OCI-LY1 (cell line): Measurements from ENCODE around the gene NKIRAS1.

Source experiments
- H2AFZ ChIP-seq: fragments of 200-600 bp; sonication (generic), shearing (Covaris generic); 2 replicates; pipeline ENCODE4 v1.6.0; 2014; ENCODE audit warnings: antibody characterized with exemption, mild to moderate bottlenecking, low read length
- H3F3A ChIP-seq: fragments of 200-600 bp; sonication (generic), shearing (Covaris generic); 2 replicates; pipeline ENCODE4 v1.6.0; 2014; ENCODE audit warnings: mild to moderate bottlenecking, antibody characterized with exemption, low read length, moderate library complexity; ENCODE audit not compliant: insufficient read depth
- H3K27ac ChIP-seq: fragments of 200-600 bp; sonication (generic); 2 replicates; pipeline ENCODE4 v1.5.1; 2014; ENCODE audit warnings: low read length, mixed run types, mild to moderate bottlenecking, low read depth; ENCODE audit not compliant: poor library complexity, severe bottlenecking
- H3K27me3 ChIP-seq: fragments of 200-600 bp; sonication (generic); 2 replicates; pipeline ENCODE4 v1.6.0; 2014; ENCODE audit warnings: antibody characterized with exemption, mild to moderate bottlenecking, low read length, moderate library complexity; ENCODE audit not compliant: insufficient read depth
- H3K36me3 ChIP-seq: fragments of 200-600 bp; sonication (generic); 2 replicates; pipeline ENCODE4 v1.6.1; 2014; ENCODE audit warnings: mild to moderate bottlenecking, antibody characterized with exemption, low read length, moderate library complexity, mixed read lengths; ENCODE audit not compliant: insufficient read depth
- H3K4me1 ChIP-seq: fragments of 200-600 bp; sonication (generic); 2 replicates; pipeline ENCODE4 v1.5.1; 2014; ENCODE audit warnings: mild to moderate bottlenecking, low read length, moderate library complexity; ENCODE audit not compliant: insufficient read depth, severe bottlenecking
- H3K4me2 ChIP-seq: fragments of 200-600 bp; sonication (generic), shearing (Covaris generic); 2 replicates; pipeline ENCODE4 v1.6.1; 2014; ENCODE audit warnings: low read length
- H3K4me3 ChIP-seq: fragments of 200-600 bp; sonication (generic); 2 replicates; pipeline ENCODE4 v1.5.1; 2014; ENCODE audit warnings: low read length, low read depth, mild to moderate bottlenecking, mixed read lengths; ENCODE audit not compliant: poor library complexity, severe bottlenecking
- H3K79me2 ChIP-seq: fragments of 200-600 bp; shearing (Covaris generic); 2 replicates; pipeline ENCODE4 v1.6.1; 2016; ENCODE audit warnings: mixed run types, low read length, mixed read lengths; ENCODE audit not compliant: insufficient read depth
- H3K9ac ChIP-seq: fragments of 200-600 bp; sonication (generic), shearing (Covaris generic); 2 replicates; pipeline ENCODE4 v1.6.1; 2014; ENCODE audit warnings: mild to moderate bottlenecking, low read length, mixed read lengths
- H3K9me2 ChIP-seq: fragments of 200-600 bp; sonication (generic), shearing (Covaris generic); 2 replicates; pipeline ENCODE4 v1.6.1; 2014; ENCODE audit warnings: low read depth, mild to moderate bottlenecking, low read length, mixed read lengths
- H3K9me3 ChIP-seq: fragments of 200-600 bp; shearing (Covaris generic); 2 replicates; pipeline ENCODE4 v1.6.1; 2014; ENCODE audit warnings: low read length, mixed read lengths
- H4K20me1 ChIP-seq: fragments of 200-600 bp; sonication (generic), shearing (Covaris generic); 2 replicates; pipeline ENCODE4 v1.6.0; 2016; ENCODE audit warnings: mild to moderate bottlenecking, low read length; ENCODE audit not compliant: insufficient read depth
- EZH2 ChIP-seq: fragments of 200-600 bp; sonication (generic), shearing (Covaris generic); IDR thresholded peaks from 2 replicates; pipeline ENCODE4 v1.8.0; 2017; ENCODE audit warnings: borderline replicate concordance, mixed run types, mild to moderate bottlenecking, antibody characterized with exemption, low read length, moderate library complexity, mixed read lengths
- TF ChIP-seq, protein P1 (sequence below): fragments of 200-600 bp; sonication (generic), shearing (Covaris generic); IDR thresholded peaks from 2 replicates; pipeline ENCODE4 v1.5.1; 2017; ENCODE audit warnings: mild to moderate bottlenecking, antibody characterized with exemption, low read length, moderate library complexity, mixed read lengths

Gene NKIRAS1

DNA sequence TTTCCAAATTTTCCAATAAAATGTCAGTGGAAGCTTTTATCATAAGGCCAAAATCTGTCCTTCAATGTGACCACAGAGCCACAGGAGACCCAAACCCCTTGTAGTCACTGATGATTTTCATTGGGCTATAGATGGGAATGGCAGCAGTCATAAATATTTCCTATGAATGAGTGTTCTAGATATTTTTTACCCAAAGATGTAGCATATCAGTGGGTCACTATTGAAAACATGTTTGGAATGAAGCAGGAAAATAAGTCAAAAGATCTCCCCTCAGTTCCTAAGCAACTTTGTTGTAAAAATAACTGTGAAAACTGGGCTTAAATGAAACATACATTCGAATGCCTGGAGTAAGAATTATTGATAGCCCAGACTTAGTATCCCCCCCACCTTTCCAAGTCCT is 49.0 kb downstream of the NKIRAS1 start:
- TF ChIP-seq, protein P1, sequence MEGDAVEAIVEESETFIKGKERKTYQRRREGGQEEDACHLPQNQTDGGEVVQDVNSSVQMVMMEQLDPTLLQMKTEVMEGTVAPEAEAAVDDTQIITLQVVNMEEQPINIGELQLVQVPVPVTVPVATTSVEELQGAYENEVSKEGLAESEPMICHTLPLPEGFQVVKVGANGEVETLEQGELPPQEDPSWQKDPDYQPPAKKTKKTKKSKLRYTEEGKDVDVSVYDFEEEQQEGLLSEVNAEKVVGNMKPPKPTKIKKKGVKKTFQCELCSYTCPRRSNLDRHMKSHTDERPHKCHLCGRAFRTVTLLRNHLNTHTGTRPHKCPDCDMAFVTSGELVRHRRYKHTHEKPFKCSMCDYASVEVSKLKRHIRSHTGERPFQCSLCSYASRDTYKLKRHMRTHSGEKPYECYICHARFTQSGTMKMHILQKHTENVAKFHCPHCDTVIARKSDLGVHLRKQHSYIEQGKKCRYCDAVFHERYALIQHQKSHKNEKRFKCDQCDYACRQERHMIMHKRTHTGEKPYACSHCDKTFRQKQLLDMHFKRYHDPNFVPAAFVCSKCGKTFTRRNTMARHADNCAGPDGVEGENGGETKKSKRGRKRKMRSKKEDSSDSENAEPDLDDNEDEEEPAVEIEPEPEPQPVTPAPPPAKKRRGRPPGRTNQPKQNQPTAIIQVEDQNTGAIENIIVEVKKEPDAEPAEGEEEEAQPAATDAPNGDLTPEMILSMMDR, result no peak
- no peak for TF ChIP-seq EZH2
- Histone ChIP-seq H3K27ac (no peak overlapping the region), H3K9me3 (no peaks in the 10 kb centered on the region), H3K9me2 (no peaks in the 10 kb centered on the region), H3F3A (no peaks in the 10 kb centered on the region), H3K36me3 (no peaks in the 10 kb centered on the region), H3K4me2 (no peak overlapping the region), H3K27me3 (no peaks in the 10 kb centered on the region), H4K20me1 (no peaks in the 10 kb centered on the region), H3K79me2 (peaks cover 12% of the 10 kb centered on the region), H3K4me3 (no peak overlapping the region), H3K4me1 (peaks cover 35% of the 10 kb centered on the region), H3K9ac (no peak overlapping the region), H2AFZ (no peak overlapping the region)

DNA sequence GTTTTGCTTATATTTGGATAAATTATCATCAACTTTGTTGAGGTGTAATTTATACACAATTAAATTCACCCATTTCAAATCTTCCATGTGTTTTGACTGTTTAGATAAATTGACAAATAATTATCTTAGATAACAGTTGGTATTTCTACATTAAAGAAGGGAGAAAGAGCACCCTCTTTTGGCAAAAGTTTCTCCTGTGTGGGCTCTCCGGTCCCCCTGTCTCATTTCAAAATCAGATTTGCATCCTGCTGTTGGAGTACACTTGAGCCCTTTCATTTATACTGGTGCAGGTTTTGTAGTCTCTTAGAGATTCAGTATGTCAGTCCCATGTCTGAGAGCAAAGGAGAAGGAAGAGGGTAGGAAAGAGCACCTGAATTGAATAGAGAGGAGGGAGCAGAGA is 49.4 kb downstream of the NKIRAS1 start:
- Histone ChIP-seq H3K4me3 (no peak overlapping the region), H3K9ac (no peak overlapping the region), H3K79me2 (peaks cover 12% of the 10 kb centered on the region), H3K36me3 (no peaks in the 10 kb centered on the region), H3K4me1 (peaks cover 35% of the 10 kb centered on the region), H3K27ac (no peak overlapping the region), H3K9me3 (no peaks in the 10 kb centered on the region), H3K27me3 (no peaks in the 10 kb centered on the region), H3K4me2 (no peak overlapping the region), H3K9me2 (no peaks in the 10 kb centered on the region), H4K20me1 (no peaks in the 10 kb centered on the region), H2AFZ (no peak overlapping the region), H3F3A (no peaks in the 10 kb centered on the region)
- TF ChIP-seq, protein P1, result peak; percentile 63
- no peak for TF ChIP-seq EZH2

DNA sequence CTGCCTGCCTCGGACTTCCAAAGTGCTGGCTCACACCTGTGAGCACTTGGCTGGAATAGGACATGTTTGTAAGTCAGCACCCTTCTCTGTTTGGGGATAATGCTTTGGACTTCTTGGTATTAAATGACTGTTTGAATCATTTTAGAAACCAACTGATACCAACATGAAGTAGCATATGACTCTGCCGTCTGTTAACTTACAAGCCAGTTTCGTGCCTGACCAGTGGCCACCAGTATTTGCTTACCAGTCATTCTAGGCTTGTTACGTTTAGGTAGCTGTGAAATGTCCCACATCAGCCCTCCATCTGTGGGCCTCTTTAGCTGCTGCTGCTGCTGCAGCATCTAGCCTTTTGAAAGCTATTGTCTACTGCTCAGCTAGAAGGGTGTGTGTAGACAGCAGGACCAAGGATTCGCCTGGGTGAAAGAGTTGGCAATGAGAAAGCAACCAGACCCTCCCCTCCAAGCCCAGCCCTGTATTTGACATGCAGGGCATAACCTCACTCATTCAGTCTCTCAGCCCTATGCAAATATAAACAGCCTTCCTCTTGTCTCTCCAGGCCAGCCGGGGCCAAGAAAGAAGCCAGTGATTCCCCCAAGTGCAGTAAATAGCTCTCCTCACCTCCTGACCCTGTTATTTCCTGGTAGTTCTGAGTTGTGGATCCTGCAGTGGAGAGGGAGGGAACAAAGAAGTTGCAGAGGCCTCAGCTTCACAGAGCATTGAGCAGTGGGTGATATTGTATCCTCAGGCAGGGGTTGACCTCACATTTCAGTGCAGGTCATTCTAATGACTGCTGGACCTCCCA is 51.0 kb downstream of the NKIRAS1 start:
- Histone ChIP-seq H3K79me2 (peaks cover 13% of the 10 kb centered on the region), H3K4me1 (peaks cover 35% of the 10 kb centered on the region), H3K27ac (peak overlapping the region; percentile 36), H4K20me1 (no peaks in the 10 kb centered on the region), H3K4me2 (no peak overlapping the region; the same call in 1 of the 2 replicates), H3K9ac (no peak overlapping the region), H3K9me3 (no peaks in the 10 kb centered on the region), H3F3A (no peaks in the 10 kb centered on the region), H3K4me3 (no peak overlapping the region), H3K27me3 (no peaks in the 10 kb centered on the region), H3K36me3 (no peaks in the 10 kb centered on the region), H3K9me2 (no peaks in the 10 kb centered on the region), H2AFZ (no peak overlapping the region)
- TF ChIP-seq, protein P1, result no peak
- no peak for TF ChIP-seq EZH2
